B cell (primary cell): ENCODE data around the gene PRRT3. TPM values are rescaled to one million over a fixed set of nuclear protein-coding genes. Genes with fewer than 3 reads are reported as not detected.

Experiments
- polyA plus RNA-seq: library from polyadenylated mRNA; depleted of rRNA; stranded (reverse); fragments of >200 nt; gene quantifications from 2 replicates; pipeline ENCODE4 v1.2.3, GENCODE V29; 2012
- small RNA-seq: library from RNA; depleted of rRNA; stranded (forward); fragments of <200 nt; gene quantifications from one replicate; pipeline ENCODE3, GENCODE V24; 2012; ENCODE audit warnings: low replicate concordance, low read depth; ENCODE audit not compliant: insufficient read length
- total RNA-seq, 2 donors: library from RNA; stranded (reverse); fragments of 120-200 nt in 1 of 2; gene quantifications; 1 replicate in 1 of 2; 2 replicates in 1 of 2; pipeline versions ENCODE4 v1.2.3 to v1.2.4, GENCODE V29; 2013 to 2022

PRRT3 gene
- total and polyA plus RNA-seq, 2 donors (not counting 1 experiment from before 2014, with no cell fraction given), result 1.7 to 3.9 TPM

Small RNA genes lying within 50 kb of the gene (small RNA-seq; reads per million reads assigned to genes)
- gene CYCSP10 (not detected), gene RNU6-882P (not detected)

Other genes starting within 250 kb of the PRRT3 start
- gene CPNE9, start 248.6 kb downstream of the PRRT3 start, total RNA-seq, result 0.37 and 1.2 TPM in 2 replicates
- 0.20 and 0.30 TPM in 2 replicates for gene CPNE9, start 248.6 kb downstream of the PRRT3 start, polyA plus RNA-seq
- 36.5 and 40.1 TPM in 2 replicates for gene BRPF1, start 220.7 kb downstream of the PRRT3 start, total RNA-seq
- 22.2 and 24.4 TPM in 2 replicates for gene BRPF1, start 220.7 kb downstream of the PRRT3 start, polyA plus RNA-seq
- gene OGG1, start 202.5 kb downstream of the PRRT3 start, total RNA-seq, result 81.6 and 90.8 TPM in 2 replicates
- gene OGG1, start 202.5 kb downstream of the PRRT3 start, polyA plus RNA-seq, result 26.5 and 45.6 TPM in 2 replicates
- gene CAMK1, start 182.5 kb downstream of the PRRT3 start, total RNA-seq, result 0.57 and 1.1 TPM in 2 replicates
- 0.82 and 0.97 TPM in 2 replicates for gene CAMK1, start 182.5 kb downstream of the PRRT3 start, polyA plus RNA-seq
- 43.4 and 45.6 TPM in 2 replicates for gene TADA3, start 159.9 kb downstream of the PRRT3 start, total RNA-seq
- gene TADA3, start 159.9 kb downstream of the PRRT3 start, polyA plus RNA-seq, result 42.5 and 45.4 TPM in 2 replicates
- 174 and 179 TPM in 2 replicates for gene ARPC4, start 159.3 kb downstream of the PRRT3 start, total RNA-seq
- 110 and 114 TPM in 2 replicates for gene ARPC4, start 159.3 kb downstream of the PRRT3 start, polyA plus RNA-seq
- gene TTLL3, start 142.1 kb downstream of the PRRT3 start, total RNA-seq, result 84.5 and 84.6 TPM in 2 replicates
- gene TTLL3, start 142.1 kb downstream of the PRRT3 start, polyA plus RNA-seq, result 156 and 168 TPM in 2 replicates
- 60.7 and 62.1 TPM in 2 replicates for gene RPUSD3, start 108.4 kb downstream of the PRRT3 start, total RNA-seq
- 31.8 and 57.0 TPM in 2 replicates for gene RPUSD3, start 108.4 kb downstream of the PRRT3 start, polyA plus RNA-seq
- not detected in 2 replicates for gene CIDEC, start 72.2 kb downstream of the PRRT3 start, total RNA-seq
- not detected in 2 replicates for gene CIDEC, start 72.2 kb downstream of the PRRT3 start, polyA plus RNA-seq
- gene JAGN1, start 61.8 kb downstream of the PRRT3 start, total RNA-seq, result 25.7 and 26.2 TPM in 2 replicates
- 20.3 and 20.4 TPM in 2 replicates for gene JAGN1, start 61.8 kb downstream of the PRRT3 start, polyA plus RNA-seq
- 0.34 TPM in 1 of 2 replicates, not detected in the other for gene IL17RE, start 49.6 kb downstream of the PRRT3 start, total RNA-seq
- gene IL17RE, start 49.6 kb downstream of the PRRT3 start, polyA plus RNA-seq, result 0.37 and 0.48 TPM in 2 replicates
- gene IL17RC, start 35.3 kb downstream of the PRRT3 start, total RNA-seq, result 0.24 and 0.25 TPM in 2 replicates
- gene IL17RC, start 35.3 kb downstream of the PRRT3 start, polyA plus RNA-seq, result 0.98 and 1.2 TPM in 2 replicates
- 47.4 and 47.6 TPM in 2 replicates for gene CRELD1, start 18.6 kb downstream of the PRRT3 start, total RNA-seq
- 46.0 and 46.8 TPM in 2 replicates for gene CRELD1, start 18.6 kb downstream of the PRRT3 start, polyA plus RNA-seq
- 38.0 and 38.6 TPM in 2 replicates for gene EMC3, start 34.4 kb upstream of the PRRT3 start, total RNA-seq
- gene EMC3, start 34.4 kb upstream of the PRRT3 start, polyA plus RNA-seq, result 38.7 and 64.8 TPM in 2 replicates
- 31.7 and 35.5 TPM in 2 replicates for gene FANCD2, start 74.0 kb upstream of the PRRT3 start, total RNA-seq
- 65.8 and 98.5 TPM in 2 replicates for gene FANCD2, start 74.0 kb upstream of the PRRT3 start, polyA plus RNA-seq
- not detected in 2 replicates for gene FANCD2OS, start 155.8 kb upstream of the PRRT3 start, total RNA-seq
- gene FANCD2OS, start 155.8 kb upstream of the PRRT3 start, polyA plus RNA-seq, result not detected in 2 replicates
- 82.8 and 86.3 TPM in 2 replicates for gene BRK1, start 163.3 kb upstream of the PRRT3 start, total RNA-seq
- 37.2 and 55.0 TPM in 2 replicates for gene BRK1, start 163.3 kb upstream of the PRRT3 start, polyA plus RNA-seq
- gene VHL, start 189.4 kb upstream of the PRRT3 start, total RNA-seq, result 134 and 137 TPM in 2 replicates
- gene VHL, start 189.4 kb upstream of the PRRT3 start, polyA plus RNA-seq, result 31.5 and 43.6 TPM in 2 replicates
- 23.2 and 24.6 TPM in 2 replicates for gene IRAK2, start 212.5 kb upstream of the PRRT3 start, total RNA-seq
- 11.7 and 11.8 TPM in 2 replicates for gene IRAK2, start 212.5 kb upstream of the PRRT3 start, polyA plus RNA-seq